Measurements from ENCODE around the gene TPM1. TPM values are rescaled to one million over a fixed set of nuclear protein-coding genes. Genes with fewer than 3 reads are reported as not detected.
"Not testable (repeated sequence)": the region's sequence is repeated elsewhere in the genome, so short reads cannot be mapped to it uniquely, and the experiment has no call there.

TPM1 gene
- total RNA-seq, 1 donor from 2014 or later, result 2,445 TPM

DNA sequence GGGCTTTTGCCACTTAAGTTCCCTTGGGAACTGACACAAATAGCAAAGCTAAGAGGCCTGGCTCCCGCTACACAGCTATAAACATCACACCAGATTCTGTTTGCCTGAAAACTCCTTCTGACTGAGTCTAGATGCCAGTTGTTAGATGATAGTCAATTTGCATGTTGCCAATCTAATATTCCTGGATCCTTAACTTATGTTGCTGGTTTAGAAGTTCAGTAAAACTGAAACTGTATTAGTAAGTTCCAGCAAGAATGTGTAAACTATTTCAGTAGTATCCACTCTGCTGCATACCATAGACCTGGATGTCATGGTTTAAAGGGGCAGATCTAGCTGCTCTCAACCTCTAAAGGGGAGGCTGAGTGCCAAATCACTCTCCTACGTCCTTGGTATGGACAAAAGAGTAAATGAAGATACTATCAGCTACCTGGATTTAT lies 52.0 kb downstream of the TPM1 start:
- DNase-seq (ENCODE audit: low spot score), result no peak

DNA sequence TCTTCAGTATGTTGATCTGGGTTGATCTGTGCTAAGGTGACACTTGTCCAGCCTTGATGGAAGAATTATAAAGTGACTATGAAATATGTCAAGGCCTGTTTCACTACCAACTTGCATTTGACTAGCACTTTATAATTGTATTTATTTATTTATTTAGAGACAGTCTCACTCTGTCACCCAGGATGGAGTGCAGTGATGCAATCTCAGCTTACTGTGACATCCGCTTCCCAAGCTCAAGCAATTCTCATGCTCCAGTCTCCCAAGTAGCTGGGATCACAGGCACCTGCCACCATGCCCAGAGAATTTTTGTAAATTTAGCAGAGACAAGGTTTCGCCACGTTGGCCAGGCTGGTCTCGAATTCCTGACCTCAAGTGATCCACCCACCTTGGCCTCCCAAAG lies 53.6 kb downstream of the TPM1 start:
- no peak for DNase-seq (ENCODE audit: low spot score)

DNA sequence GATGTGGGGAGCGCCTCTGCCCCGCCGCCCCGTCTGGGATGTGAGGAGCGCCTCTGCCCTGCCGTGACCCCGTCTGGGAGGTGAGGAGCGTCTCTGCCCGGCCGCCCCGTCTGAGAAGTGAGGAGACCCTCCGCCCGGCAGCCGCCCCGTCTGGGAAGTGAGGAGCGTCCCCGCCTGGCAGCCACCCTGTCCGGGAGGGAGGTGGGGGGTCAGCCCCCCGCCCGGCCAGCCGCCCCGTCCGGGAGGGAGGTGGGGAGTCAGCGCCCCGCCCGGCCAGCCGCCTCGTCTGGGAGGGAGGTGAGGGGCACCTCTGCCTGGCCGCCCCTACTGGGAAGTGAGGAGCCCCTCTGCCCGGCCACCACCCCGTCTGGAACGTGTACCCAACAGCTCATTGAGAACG lies 56.4 kb downstream of the TPM1 start:
- not testable (repeated sequence) for DNase-seq (ENCODE audit: low spot score)

DNA sequence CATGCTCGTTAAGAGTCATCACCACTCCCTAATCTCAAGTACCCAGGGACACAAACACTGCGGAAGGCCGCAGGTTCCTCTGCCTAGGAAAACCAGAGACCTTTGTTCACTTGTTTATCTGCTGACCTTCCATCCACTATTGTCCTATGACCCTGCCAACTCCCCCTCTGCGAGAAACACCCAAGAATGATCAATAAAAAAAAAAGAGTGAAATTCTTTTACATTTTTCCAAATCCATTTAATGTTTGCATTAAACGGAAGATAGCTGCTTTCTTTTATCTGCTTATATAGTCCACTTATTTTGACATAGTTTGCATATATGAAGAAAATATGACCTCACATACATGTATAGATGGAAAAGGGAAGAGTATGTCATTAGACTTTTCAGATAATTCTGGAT lies 57.0 kb downstream of the TPM1 start:
- DNase-seq (ENCODE audit: low spot score), result not testable (repeated sequence)

DNA sequence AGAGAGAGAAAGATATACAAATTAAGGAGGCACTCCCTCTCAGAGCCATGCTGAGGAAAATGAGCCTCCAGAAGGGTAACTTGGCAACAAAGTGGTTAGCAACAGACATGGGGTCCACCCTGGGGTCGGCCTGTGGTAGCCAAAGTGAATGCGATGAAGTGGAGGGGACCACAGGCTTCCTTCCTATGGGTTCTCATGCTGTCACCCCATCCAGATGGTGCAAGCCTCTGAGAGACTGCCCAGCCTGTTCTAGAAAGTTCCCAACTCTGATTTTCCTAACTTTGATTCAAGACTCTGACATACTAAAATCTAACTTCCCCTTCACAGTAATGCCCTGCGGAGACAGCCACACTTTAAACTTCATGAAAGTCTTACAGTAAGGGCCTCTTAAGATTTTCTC lies 60.9 kb downstream of the TPM1 start:
- no peak for DNase-seq (ENCODE audit: low spot score)

DNA sequence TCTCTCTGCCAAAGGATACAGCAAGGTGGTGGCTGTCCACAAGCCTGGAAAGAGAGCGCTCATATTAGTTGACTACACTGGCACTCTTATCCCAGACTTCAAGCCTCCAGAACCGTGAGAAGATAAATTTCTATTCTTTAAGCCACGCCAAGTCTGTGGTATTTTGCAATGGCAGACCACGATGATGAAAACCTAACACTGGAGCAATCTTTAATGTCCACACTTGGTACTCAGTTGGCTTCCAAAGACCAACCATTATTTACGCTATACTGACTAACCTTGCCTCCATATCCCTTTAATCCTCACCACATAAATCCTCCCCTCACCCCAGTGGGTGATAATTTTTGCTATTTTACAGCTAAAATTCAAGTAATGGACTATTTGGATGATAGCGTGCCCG lies 62.2 kb downstream of the TPM1 start:
- peak; percentile 18 for DNase-seq (ENCODE audit: low spot score)

DNA sequence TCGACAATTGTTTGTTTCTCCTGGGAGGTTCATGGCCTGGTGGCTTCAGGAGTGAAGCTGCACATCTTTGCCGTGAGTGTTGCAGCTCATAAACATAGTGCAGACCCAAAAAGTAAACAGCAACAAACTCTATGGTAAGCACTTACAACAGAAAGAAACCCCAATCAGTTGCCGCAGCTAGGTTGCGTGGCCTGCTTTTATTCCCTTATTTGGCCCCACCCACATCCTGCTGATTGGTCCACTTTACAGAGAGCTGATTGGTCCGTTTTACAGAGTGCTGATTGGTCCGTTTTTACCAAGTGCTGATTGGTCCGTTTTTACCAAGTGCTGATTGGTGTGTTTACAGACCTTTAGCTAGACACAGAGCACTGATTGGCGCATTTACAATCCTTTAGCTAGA lies 62.8 kb downstream of the TPM1 start:
- not testable (repeated sequence) for DNase-seq (ENCODE audit: low spot score)

DNA sequence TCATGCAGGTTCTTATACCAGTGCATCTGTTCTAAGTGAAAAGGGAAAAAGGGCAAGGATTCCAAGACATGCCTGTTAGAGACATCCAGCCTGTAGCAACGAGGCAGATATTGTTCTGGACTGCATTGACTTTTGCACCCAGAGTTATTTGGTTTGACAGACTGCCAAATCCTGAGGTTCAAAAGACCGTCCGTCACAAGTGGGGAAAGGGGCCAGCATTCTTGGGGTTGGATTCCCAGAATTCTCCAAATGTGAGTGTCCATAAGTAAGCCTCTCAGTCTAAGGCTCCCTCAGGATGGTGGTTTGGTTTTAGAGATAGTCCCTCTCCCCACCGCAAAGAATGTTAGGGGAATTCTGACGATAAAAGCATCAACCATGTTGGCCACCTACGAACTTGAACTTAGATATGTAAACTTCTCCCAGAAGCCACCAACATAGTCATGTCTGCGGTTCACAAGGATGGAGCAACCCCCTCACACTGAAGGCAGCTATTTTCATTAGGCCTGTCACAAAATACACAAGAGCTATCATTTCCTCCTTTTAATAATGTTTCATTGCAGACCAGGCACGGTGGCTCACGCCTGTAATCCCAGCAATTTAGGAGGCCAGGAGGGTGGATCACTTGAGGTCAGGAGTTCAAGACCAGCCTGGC lies 65.5 kb downstream of the TPM1 start:
- peak; percentile 91 for DNase-seq (ENCODE audit: low spot score)

DNA sequence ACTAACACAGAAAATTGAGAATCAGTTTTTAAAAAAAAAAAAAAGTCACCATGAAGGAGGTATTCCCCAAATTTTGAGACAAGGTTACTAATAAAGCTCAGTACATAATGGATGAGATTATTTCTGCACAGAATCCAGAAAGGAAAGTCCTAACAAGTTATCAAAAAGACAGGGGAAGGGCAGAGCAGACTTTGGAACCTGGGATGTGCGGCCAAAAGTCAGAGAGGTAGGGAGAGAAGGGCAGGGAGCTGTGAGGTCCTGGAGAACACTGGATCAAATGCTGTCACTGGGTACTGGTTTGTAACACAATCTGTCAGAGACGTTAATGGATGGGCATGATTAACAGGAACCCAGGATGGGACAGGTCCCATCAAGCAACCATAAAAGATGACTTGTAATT lies 67.0 kb downstream of the TPM1 start:
- no peak for DNase-seq (ENCODE audit: low spot score)

DNA sequence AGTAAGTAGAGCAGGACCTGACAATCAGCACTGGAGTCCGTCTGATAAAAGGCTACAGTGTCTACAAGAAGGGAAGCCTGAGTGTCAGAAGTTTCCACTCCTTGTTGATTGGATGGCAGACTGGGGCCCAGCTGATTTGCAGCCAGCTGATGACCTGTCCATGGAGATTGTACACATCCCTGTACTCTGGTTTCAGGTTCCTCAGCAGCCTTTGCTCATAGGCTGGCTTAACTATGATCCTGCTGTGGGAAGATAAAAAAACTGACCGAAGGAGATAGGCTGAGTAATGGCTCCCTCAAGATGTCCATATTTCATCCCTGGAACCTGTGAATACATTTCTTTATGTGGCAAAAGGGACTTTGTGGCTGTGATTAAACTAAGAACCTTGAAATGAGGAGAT lies 67.4 kb downstream of the TPM1 start:
- DNase-seq (ENCODE audit: low spot score), result no peak

DNA sequence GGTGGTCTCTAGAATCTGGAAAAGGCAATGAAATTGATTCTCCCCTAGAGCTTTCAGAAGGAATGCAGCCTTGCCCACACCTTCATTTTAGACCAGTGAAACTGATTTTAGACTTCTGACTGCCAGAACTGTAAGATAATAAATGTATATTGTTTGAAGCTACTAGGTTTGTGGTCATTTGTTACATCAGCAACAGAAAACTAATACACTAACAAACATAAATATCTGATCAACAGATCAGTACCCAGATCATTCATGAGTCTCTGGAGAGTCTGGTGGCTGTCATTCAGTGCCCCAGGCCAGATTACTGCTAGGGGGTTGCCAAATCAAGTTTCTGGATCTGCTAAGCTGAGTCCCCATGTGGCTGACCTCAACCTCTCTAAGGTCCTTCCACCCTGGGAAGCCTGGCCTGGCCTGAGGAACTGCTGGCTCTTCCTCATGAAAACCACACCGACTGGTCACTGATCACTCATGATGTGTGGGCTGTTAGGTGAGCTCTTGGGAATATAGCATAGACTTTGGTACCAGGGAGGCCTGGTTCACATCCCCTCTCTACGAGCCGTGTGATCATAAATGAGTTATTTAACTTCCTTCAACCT lies 68.0 kb downstream of the TPM1 start:
- DNase-seq (ENCODE audit: low spot score), result no peak

DNA sequence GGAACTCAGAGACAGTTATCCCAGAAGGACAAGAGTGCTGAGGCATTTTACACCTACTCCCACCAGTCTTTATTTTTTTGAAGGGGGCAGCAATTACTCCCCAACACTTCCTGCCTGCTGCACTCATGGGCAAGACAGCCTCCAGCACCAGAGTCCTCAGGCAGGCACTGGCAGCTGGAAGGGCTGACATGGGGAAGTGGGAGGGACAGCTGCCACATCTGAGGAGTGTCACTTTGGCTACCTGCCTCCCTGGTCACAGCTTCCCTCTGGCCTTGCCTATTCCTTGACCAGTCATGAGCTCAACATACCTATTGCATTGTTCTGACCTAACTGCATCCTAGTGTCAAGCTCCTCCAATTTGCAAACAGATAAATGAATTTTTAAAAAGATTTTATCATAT lies 68.9 kb downstream of the TPM1 start:
- DNase-seq (ENCODE audit: low spot score), result no peak

DNA sequence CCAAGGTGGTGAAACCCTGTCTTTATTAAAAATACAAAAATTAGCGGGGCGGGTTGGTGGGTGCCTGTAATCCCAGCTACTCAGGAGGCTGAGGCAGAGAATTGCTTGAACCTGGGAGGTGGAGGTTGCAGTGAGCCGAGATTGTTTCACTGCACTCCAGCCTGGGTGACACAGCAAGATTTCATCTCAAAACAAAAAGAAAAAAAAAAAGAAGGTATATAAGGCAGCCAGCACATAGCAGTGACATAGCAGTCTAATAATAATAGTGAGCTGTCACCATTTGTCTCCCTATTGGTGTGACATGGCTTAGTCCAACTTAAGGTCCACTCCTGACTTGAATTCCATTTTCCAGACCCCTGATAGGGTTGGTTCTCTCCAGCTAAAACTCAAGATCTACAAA lies 70.3 kb downstream of the TPM1 start:
- no peak for DNase-seq (ENCODE audit: low spot score)

DNA sequence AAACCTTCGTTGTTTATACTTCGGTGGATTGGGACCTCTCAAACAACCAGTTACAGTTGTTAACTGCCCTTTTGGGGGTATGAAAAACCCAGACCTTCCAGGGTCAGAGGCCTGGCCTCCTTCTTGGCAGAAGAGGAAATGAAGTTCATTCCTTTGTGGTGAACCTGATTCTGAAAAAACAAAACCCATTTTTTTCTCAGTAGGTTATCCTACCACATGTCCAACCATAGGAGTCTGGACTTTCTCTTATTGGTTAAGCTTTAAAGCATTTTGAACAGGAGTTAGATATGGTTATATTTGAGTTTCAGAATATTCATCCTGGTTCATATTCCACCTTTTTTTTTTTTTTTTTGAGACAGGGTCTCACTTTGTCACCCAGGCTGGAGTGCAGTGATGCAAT lies 71.9 kb downstream of the TPM1 start:
- no peak for DNase-seq (ENCODE audit: low spot score)

Other genes starting within 250 kb of the TPM1 start
- gene LACTB, start 79.1 kb downstream of the TPM1 start, total RNA-seq (ENCODE audit: insufficient read depth, low replicate concordance), result 15.2 TPM
- 77.8 TPM for gene RPS27L, start 114.7 kb downstream of the TPM1 start, total RNA-seq (ENCODE audit: insufficient read depth, low replicate concordance)
- 89.1 TPM for gene RAB8B, start 146.9 kb downstream of the TPM1 start, total RNA-seq (ENCODE audit: insufficient read depth, low replicate concordance)
- 28.9 TPM for gene APH1B, start 234.9 kb downstream of the TPM1 start, total RNA-seq (ENCODE audit: insufficient read depth, low replicate concordance)